Ovary (tissue), 3 donors: ENCODE results near the gene SEZ6L2.

Experiments used
- CTCF ChIP-seq, 3 donors: fragments of 450-650 bp in 2 of 3; fragments of 200-600 bp in 1 of 3; IDR thresholded peaks; one replicate each; pipeline versions ENCODE4 v1.5.1 to v1.8.0; 2016 to 2022; ENCODE audit warnings: antibody characterized with exemption in 3 of 3, mild to moderate bottlenecking in 1 of 3
- POLR2A ChIP-seq: fragments of 450-650 bp; IDR thresholded peaks from one replicate; pipeline ENCODE4 v1.6.1; 2017; ENCODE audit warnings: antibody characterized with exemption, mild to moderate bottlenecking, moderate library complexity
- donor health status: DM: no; HTN: no; CAD: no.

GRCh38 chr16:29840240-29840639, 59.1 kb downstream of the SEZ6L2 start:
- no peak for TF ChIP-seq CTCF (IDR thresholded peaks at IDR 0.05)
- TF ChIP-seq POLR2A, result no peak
